GM19193 (cell line): ENCODE results near the gene POLR2E.
A peak's percentile ranks its signal among the peaks of the same experiment; 100 is the strongest.

Source experiments
- POLR2A ChIP-seq: IDR thresholded peaks from 4 replicates; pipeline ENCODE4 v1.6.1; 2011; ENCODE audit not compliant: insufficient read depth, insufficient read length; ENCODE audit errors: extremely low read depth

The POLR2E gene

DNA sequence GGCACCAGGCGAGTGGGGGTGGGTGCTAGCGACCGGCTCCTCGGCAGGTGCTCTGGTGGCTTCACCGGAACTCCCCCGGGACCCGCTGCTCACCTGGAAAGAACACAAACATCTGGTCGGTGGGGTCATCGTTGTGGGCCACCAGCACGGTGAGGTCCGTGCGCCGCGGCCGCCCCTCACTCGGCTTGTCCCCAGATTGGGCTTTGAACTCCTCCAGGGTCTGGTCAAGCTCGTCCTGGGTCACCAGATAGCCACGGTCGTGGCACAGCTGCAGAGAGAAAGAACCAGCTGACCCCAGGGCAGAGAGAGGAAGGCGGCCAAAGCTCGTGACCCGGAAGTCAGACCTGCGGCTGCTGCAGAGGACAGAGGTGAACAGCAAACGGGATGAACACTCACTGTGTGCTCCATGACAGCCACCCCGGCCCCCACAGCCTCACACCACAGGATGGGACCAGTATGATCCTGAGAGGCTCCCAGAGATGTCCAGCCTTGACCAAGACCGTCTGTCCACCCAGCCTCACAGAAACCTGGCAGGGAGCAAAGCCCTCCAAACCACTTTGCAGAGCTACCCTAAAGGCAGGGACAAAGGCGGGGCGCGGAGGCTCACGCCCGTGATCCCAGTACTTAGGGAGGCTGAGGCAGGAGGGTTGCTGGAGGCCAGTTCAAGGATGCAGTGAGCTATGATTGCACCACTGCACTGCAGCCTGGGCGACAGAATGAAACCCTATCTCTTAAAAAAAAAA is 1.2 kb downstream of the POLR2E start:
- no peak for TF ChIP-seq POLR2A

DNA sequence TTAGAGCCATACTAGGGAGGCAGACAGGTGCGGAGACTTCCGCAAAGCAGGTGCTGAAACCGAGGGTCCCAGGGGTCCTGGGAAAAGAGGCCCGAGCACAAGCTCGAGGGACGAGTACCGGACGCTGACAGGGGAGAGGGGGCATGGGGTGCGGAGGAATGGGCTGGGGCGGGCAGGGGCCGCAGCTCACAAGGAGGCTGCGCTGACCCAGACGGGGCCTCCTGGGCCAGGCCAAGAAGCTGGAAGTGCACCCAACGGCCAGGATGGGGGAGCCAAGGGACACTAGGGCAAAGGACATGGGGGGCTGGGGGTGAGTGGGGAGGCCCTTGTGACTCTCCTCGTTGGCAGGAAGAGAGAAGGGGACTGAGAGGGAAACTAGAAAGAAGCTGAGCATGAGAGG is 1.8 kb downstream of the POLR2E start:
- no peak for TF ChIP-seq POLR2A

DNA sequence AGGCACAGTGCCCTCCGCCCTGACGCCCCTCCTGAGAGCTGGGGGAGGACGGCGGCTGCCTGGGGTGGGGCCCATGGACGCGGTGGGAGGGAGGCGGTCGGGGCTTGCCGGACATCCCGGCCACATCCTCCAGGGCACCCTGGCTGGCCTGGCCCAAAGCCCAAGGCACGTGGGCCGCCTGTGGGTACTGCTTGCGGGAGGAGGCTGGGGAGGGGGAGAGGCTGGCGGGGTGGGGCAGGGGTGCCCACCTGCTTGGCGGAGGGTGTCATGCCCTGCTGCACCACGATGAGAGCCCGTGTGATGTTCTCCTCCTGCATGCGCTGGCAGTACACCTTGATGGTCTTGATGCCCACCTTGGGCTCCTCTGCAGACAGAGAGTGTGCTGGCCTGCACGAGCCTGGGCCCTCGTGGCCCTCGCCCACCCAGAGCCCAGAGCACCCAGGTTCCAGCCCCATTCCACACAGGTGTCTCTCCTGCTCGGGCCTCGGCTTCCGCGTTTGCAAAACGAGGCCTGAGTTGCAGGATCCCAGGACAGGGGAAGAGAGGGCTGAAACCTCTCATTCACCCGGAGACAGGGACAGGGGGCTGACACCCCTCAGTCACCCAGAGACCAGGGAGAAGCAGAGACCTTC is 3.5 kb downstream of the POLR2E start:
- no peak for TF ChIP-seq POLR2A

DNA sequence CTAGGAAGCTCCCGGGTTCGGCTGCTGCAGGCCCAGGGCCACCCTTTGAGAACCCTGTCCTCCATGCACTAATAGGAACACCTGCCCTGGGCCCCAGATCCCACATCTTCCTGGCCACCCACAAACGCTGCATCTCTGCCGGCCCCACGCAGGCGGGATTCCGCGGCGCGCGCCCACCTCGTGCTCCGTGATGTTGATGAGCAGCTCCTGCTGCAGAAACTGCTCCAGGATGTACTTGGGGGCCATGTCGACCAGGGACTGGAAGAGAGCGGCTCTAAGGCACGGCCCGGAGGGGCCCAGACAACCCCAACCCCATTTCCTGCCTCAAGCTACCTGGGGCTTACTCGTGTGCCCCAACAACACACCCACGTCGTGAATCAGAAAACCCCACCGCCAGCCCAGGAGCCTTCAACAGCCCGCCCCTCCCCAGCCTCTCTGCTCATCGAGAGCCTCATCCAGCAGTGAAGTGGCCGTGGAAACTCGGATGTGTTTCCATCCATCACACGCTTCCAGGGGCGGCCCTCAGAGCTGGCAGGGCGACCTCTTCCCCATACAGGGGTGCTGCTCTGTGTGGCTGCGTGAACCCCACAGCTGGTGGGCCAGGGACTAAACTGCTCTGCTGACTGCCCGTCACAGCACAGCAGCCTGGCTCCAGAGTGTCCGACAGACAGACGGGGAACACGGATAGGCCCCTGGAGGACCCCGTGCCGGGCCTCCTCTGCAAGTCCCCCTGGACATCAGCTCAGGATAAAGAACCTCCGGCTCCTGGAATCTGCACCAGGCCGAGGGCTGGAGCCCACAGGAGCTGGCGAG is 4.2 kb downstream of the POLR2E start:
- TF ChIP-seq POLR2A = no peak

DNA sequence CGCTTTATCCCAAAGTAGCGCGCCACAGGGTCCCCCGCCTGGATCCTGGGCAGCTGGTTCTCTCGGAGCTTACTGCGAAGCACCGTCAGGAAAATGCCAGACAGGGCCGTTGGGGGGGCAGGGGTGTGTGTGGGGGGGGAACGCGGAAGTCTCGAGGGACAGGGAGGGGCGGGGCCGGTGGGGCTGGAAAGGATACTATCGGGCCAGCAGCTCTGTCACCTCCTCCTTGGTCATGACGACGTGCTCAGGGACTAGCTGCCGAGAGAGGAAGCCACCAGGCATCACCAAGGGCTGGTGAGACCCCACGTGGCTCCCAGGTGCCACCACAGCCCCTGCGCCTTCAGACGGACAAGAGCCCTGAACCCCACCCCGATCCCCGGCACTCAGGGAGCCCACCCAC is 5.3 kb downstream of the POLR2E start:
- no peak for TF ChIP-seq POLR2A

DNA sequence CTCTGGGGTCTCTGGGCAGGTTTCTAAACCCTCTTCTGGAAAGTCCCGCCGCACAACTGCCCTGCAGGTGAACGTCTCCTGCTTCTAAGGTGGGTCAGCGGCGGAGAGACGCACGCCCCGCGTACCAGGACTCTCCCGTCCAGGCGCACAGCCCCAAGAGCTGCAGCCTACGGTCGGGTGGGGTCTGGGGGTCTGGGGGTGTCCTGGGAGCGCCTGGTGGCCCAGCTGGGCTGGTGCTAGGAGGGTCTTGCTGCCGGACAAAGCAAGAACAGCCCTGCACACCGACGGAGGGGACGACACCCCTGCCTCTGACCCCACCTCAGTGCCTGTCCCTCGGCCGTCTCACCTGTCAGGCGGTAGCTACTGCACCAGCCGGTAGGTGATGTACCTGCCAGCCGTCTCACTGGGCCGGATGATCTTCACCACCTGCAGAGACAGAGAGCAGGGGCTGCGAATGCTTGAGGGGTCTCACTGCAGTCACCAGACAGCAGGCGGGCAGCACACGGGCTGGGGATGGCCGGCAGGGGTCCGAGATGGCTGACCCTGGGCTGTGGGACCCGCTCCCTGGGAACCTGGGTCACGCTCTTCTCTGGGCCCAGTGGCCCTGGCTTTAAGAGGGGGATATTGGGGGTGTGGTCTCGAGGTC is 5.9 kb downstream of the POLR2E start:
- no peak for TF ChIP-seq POLR2A

DNA sequence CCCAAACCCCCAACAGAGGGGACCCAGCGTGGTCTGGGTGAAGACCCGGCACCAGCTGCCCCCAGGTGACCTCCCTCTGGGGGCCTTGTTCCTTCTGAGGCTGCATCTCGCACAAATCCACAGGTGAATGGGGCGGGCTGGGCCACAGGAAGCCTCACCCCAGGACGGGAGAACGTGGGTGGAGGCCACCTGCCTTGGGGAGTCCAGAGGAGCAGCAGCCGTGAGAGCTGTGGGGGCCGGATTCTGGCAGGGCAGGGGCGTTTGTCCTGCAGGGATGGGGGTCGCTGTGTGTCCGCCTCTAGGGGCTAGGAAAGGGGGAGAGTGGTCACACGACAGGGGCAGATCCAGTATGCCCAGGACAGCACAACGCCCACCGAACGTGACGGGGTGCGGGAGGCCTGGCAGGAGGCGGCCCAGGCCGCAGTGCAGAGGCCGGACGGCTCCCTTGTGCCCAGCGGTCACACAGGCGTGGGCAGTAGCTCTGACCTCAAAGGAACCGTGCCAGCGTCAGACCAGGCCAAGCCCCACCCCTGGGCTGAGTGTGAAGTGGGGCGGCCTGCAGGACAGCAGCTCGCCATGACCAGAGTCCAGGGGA is 6.7 kb downstream of the POLR2E start:
- peak; percentile 13 for TF ChIP-seq POLR2A

DNA sequence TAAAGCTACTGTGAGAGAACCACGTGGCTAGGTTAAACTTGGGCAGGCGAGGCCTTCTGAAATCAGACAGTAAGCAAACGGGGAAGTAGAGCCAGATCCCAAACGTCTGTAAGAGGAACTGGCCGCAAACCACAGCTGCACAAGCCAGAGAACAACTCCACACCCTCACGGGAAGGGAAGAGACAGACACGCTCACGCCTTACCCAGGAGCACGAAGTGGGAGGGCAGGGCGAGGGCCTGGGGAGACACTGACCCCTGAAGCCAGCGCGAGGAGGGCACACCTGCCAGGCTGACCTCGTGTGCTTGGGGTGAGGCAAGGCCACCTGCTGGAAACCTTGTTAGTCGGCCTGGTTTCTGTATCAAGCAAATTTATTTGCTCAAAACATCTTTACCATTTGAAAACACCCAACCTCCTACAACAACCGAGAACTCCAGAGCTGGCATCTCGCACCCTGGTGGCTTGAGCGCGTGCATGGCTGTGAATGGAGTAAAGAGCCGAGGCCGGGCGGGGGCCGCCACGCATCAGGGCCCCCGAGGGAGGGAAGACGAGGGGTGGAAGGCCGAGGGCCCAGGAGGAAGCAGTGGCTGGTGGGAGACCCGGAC is 7.3 kb downstream of the POLR2E start:
- TF ChIP-seq POLR2A = peak; percentile 50

DNA sequence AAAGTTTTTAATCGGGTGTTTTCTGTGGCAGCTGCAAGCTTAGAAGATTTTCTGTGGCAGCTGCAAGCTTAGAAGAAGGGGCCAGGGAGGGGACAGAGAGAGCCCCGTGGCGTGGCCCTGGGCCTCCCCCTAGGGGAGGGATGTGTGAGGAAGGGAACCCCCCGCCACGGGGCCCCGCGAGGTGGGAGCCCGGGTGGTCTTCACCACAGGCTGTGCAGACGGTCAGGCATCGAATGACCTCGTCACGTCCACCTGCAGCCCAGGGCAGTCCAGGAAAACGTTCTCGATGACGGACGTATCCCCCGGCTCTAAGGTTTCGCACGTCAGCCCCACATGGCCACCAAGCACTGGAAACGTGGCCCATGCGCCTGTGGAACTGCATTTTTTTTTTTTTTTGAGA is 8.6 kb downstream of the POLR2E start:
- peak; percentile 40 for TF ChIP-seq POLR2A

DNA sequence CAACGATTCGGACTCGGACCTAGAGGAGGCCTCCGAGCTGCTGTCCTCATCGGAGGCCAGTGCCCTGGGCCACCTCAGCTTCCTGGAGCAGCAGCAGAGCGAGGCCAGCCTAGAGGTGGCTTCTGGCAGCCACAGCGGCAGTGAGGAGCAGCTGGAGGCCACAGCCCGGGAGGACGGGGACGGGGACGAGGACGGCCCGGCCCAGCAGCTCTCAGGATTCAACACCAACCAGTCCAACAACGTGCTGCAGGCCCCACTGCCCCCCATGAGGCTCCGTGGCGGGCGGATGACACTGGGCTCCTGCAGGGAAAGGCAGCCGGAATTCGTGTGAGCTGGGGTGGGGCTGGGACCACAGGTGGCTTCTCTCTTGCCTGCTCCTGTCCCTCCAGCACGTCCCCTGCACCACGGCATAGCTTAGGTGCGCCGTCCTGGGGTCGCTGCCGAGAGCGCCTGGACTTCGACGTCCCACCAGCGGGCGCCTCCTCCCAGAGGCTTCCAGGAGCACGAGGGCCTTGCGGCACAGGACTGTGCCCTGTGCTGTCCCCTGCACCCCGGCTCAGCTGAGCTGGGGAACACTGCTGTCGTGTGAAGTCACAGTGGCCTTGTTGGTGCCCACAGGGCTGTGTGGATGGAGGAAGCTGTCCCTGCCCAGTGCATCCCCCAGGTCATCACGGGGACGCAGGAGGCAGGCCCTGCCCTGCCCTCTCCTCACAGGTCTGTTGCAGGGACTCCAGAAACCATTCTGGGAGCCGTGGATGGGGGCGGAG is 9.3 kb downstream of the POLR2E start:
- TF ChIP-seq POLR2A = no peak

DNA sequence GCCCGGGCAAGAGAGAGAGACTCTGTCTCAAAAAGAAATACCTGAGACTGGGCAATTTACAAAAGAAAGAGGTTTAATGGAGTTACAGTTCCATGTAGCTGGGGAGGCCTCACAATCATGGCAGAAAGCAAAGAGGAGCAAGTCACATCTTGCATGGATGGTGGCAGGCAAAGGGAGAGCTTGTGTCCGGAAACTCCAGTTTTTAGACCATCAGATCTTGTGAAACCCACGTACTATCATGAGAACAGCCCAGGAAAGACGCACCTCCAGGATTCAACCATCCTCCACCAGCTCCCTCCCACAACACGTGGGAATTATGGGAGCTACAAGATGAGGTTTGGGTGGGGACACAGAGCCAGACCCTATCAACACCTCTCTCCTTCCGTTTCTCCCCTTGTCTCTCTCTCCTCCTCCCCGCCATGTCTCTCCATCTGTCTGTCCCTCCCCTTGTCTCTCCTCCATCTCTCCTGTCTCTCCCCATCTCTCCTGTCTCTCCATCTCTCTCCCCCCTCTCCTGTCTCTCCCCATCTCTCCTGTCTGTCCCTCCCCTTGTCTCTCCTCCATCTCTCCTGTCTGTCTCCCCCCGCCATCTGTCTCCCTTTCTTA is 10.0 kb downstream of the POLR2E start:
- no peak for TF ChIP-seq POLR2A

DNA sequence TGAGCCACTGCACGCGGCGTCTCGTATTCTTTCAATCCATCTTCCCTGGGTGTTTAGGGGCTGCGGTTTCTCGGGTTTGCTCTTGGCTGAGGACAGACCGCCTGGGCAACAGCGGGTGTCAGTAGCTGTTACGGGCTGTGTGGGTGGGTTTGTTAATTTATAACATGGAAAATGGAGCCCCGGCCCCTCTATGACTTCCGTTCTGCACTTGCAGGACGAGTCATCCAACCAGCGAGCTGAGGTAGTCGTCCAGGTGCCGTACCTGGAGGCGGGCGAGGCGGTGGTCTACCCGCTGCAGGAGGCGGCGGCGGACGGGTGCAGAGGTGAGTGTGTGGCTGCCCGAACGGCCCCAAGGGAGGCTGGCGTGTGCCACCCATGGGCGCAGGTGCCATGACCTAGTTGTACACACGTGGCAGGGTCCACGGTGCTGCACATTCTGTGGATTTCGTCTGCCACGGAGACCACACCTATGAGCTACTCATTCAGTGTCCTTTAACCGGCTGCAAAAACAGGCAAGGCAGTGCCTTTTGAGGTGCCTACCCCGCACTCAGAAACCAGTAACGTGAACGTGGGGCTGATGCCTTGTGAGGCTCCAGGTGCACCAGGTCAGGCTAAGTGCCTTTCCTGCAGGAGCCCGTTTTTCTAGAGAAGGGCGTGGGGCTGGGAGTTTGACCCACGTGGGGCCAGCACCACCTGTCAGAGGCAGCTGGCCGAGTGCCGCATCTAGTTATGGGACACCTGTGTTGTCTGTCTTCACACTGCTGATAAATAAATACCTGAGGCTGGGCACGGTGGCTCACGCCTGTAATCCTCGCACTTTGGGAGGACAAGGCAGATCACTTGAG is 10.9 kb downstream of the POLR2E start:
- TF ChIP-seq POLR2A = no peak

DNA sequence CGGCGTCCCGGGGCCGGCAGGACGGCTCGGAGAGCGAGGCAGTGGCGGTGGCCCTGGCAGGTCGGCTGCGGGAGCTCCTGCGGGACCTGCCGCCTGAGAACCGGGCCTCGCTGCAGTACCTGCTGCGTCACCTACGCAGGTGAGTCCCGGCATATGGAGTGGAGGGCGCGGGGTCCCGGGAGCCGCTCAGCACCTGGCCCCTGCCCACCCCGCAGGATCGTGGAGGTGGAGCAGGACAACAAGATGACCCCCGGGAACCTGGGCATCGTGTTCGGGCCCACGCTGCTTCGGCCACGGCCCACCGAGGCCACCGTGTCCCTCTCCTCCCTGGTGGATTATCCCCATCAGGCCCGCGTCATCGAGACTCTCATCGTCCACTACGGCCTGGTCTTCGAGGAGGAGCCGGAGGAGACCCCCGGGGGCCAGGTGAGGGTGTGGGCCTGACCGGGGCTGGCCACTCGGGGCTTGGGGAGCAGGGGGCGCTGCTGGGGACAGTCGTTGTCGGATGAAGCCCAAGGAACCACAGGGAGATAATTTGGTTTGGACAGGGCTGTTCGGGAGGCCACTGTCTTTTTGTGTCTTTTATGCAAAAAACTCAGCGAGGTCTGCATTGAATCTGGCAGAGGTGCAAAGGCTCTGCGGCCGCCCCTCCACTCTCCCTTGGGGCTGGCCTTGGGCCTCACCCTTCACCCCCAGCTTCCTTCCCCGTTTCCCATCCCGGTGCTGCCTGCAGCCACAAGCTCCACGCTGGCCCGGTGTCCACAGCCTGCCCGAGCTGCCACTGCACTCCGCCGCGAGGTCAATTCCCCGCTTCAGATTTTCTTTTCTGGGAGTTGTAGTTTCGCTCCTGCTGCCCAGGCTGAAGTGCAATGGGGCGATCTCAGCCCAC is 12.0 kb downstream of the POLR2E start:
- no peak for TF ChIP-seq POLR2A
